ENCODE results near the gene ZNF423. TPM values are rescaled to one million over a fixed set of nuclear protein-coding genes. Genes with fewer than 3 reads are reported as not detected.

The ZNF423 gene
- total and polyA plus RNA-seq, 3 experiments from 2014 or later, result not detected

- ChIA-PET POLR2A (no interaction called here), CTCF (no interaction called here)
- Mint-ChIP-seq H3K4me1 (no peaks in the 10 kb centered on the region), H3K9me3 (no peaks in the 10 kb centered on the region), H3K4me3 (no peak overlapping the region), H3K27me3 (peaks cover 0 to 9% of the 10 kb centered on the region in 2 donors), H3K36me3 (no peaks in the 10 kb centered on the region), H3K27ac (no peak overlapping the region)
- no peaks in the 10 kb centered on the region for H3K36me3 ChIP-seq (ENCODE audit: insufficient read depth, low read length)
- DNase-seq, result no peak
- no peaks in the 10 kb centered on the region for H3K9me3 ChIP-seq (ENCODE audit: low read length)
- H3K27ac ChIP-seq (ENCODE audit: low read depth, low read length), result no peak overlapping the region
- H3K27me3 ChIP-seq (ENCODE audit: insufficient read depth, low read length, poor library complexity, severe bottlenecking), result no peaks in the 10 kb centered on the region
- no peaks in the 10 kb centered on the region for H3K4me1 ChIP-seq (ENCODE audit: insufficient read depth, low read length)
- no peak overlapping the region for H3K4me3 ChIP-seq (ENCODE audit: low read length)
These were observed 219.3 kb downstream of the ZNF423 start for GRCh38 chr16:49636608-49637007.

DNA sequence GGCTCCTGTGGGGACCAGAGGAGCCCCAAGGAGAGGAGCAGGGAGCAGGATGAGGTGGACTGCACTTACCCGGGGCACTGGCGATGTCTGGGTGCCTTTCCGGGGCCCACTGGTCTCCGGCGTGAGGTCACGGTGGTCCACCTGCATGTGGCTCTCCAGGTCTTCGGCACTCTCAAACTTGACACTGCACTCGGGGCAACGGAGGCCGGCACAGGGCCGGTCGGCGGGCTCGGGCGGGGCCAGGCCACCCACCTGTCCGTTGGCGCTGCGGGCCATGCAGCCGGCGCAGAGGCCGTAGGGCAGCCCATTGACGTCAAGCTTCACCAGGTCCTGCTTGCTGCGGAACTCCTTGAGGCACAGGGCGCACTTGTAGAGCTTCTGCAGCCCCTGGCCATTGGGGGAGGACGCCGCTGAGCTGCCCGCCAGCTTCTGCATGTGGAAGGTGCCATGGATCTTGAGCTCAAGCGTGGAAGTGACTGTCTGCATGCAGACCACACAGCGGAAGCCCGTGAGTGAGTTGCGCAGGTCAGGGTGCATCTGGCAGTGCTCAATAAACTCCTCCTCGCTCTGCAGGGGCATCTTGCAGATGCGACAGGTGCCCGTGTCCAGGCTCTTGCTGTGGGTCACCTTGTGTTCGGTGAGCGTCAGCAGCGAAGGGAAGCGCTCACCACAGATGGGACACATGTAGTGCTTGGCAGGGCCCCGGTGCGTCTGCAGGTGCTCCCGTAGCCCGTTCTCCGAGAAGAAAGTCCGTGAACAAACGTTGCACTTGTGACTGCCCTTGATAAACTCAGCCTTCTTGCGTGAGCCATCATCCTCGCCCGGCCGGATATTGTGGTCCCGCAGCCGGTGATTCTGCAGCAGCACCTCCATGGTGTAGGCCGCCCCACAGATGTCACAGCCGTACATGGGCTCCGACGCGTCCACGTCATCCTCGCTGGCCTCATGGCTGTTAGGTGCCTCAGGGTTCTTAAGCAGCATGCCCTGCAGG, 220.0 kb downstream of the ZNF423 start:
- Mint-ChIP-seq H3K4me1 (no peaks in the 10 kb centered on the region), H3K4me3 (no peak overlapping the region), H3K9me3 (no peaks in the 10 kb centered on the region), H3K36me3 (no peaks in the 10 kb centered on the region), H3K27me3 (peaks cover 2 to 11% of the 10 kb centered on the region in 2 donors), H3K27ac (no peak overlapping the region)
- no peak overlapping the region for H3K27ac ChIP-seq (ENCODE audit: low read depth, low read length)
- no peaks in the 10 kb centered on the region for H3K27me3 ChIP-seq (ENCODE audit: insufficient read depth, low read length, poor library complexity, severe bottlenecking)
- ChIA-PET CTCF (no interaction called here), POLR2A (no interaction called here)
- H3K4me1 ChIP-seq (ENCODE audit: insufficient read depth, low read length), result no peaks in the 10 kb centered on the region
- H3K36me3 ChIP-seq (ENCODE audit: insufficient read depth, low read length), result no peaks in the 10 kb centered on the region
- H3K9me3 ChIP-seq (ENCODE audit: low read length), result no peaks in the 10 kb centered on the region
- no peak overlapping the region for H3K4me3 ChIP-seq (ENCODE audit: low read length)
- DNase-seq, result no peak

DNA sequence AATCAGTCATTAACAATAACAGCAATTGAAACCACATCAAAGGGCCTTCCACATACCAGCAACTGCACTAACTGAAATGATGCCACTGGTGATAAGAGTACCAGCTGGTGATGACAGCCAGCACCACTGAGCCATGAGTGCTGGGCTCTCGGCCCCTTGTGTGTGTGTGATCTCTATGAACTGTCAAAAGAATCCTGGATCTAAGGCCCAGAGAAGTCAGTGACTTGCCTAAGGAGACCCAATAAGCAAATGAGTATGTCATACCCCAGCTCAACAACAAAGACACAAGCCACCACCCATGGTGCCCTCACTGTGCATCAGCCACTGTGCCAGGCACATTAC, 220.9 kb downstream of the ZNF423 start:
- no peaks in the 10 kb centered on the region for H3K4me1 ChIP-seq (ENCODE audit: insufficient read depth, low read length)
- no peaks in the 10 kb centered on the region for H3K36me3 ChIP-seq (ENCODE audit: insufficient read depth, low read length)
- Mint-ChIP-seq H3K4me1 (no peaks in the 10 kb centered on the region), H3K9me3 (no peaks in the 10 kb centered on the region), H3K27me3 (peaks cover 2 to 8% of the 10 kb centered on the region in 2 donors), H3K4me3 (no peak overlapping the region), H3K27ac (no peak overlapping the region), H3K36me3 (no peaks in the 10 kb centered on the region)
- no peak overlapping the region for H3K27ac ChIP-seq (ENCODE audit: low read depth, low read length)
- CTCF ChIA-PET, result no interaction called here
- no peaks in the 10 kb centered on the region for H3K9me3 ChIP-seq (ENCODE audit: low read length)
- no peak for DNase-seq
- no peak overlapping the region for H3K4me3 ChIP-seq (ENCODE audit: low read length)
- H3K27me3 ChIP-seq (ENCODE audit: insufficient read depth, low read length, poor library complexity, severe bottlenecking), result no peaks in the 10 kb centered on the region
- POLR2A ChIA-PET, result no interaction called here

- H3K27me3 Mint-ChIP-seq, result peaks cover 2 to 4% of the 10 kb centered on the region in 2 donors
- POLR2A ChIA-PET, result no interaction called here
These were observed 221.5 kb downstream of the ZNF423 start for GRCh38 chr16:49634235-49635008.

DNA sequence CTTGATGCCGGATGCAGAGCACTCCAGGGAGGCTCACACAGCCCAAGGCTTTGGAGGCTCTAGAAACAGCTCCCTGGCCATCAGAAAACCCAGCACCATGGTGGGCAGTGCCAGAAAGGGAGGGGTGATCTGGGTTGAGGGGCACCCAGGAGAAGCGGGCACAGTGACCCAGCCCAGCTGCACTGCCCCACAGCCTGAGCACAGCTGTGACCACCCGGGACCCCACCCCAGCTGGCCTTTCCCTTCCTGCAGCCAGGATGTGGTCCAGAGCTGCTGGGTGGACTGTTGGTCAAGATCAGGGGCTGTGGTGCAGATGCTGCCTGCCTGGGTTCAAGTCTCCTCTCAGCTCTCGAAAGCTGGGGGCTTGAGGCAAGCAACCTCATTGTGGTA, 223.1 kb downstream of the ZNF423 start:
- H3K36me3 ChIP-seq (ENCODE audit: insufficient read depth, low read length), result no peaks in the 10 kb centered on the region
- H3K27me3 ChIP-seq (ENCODE audit: insufficient read depth, low read length, poor library complexity, severe bottlenecking), result no peaks in the 10 kb centered on the region
- Mint-ChIP-seq H3K9me3 (no peaks in the 10 kb centered on the region), H3K4me1 (no peaks in the 10 kb centered on the region), H3K4me3 (no peak overlapping the region), H3K36me3 (no peaks in the 10 kb centered on the region), H3K27me3 (peaks cover 2 to 3% of the 10 kb centered on the region in 2 donors), H3K27ac (no peak overlapping the region)
- H3K9me3 ChIP-seq (ENCODE audit: low read length), result no peaks in the 10 kb centered on the region
- DNase-seq, result no peak
- ChIA-PET POLR2A (interaction anchor here (0.5 kb wide), 1 partner anchor 266 kb away, joined by 3 read pairs; no protein-coding TSS in a partner anchor), CTCF (no interaction called here)
- H3K4me1 ChIP-seq (ENCODE audit: insufficient read depth, low read length), result no peaks in the 10 kb centered on the region
- no peak overlapping the region for H3K4me3 ChIP-seq (ENCODE audit: low read length)
- no peak overlapping the region for H3K27ac ChIP-seq (ENCODE audit: low read depth, low read length)

More at GRCh38 chr16:49634235-49635008, 221.5 kb downstream of the ZNF423 start:
- Histone ChIP-seq H3K27me3 (ENCODE audit: insufficient read depth, low read length, poor library complexity, severe bottlenecking) (no peaks in the 10 kb centered on the region), H3K4me1 (ENCODE audit: insufficient read depth, low read length) (no peaks in the 10 kb centered on the region), H3K27ac (ENCODE audit: low read depth, low read length) (no peak overlapping the region), H3K4me3 (ENCODE audit: low read length) (no peak overlapping the region), H3K36me3 (ENCODE audit: insufficient read depth, low read length) (no peaks in the 10 kb centered on the region), H3K9me3 (ENCODE audit: low read length) (no peaks in the 10 kb centered on the region)
- Mint-ChIP-seq H3K4me3 (no peak overlapping the region), H3K9me3 (no peaks in the 10 kb centered on the region), H3K4me1 (no peaks in the 10 kb centered on the region), H3K36me3 (no peaks in the 10 kb centered on the region), H3K27ac (no peak overlapping the region)
- no peak for DNase-seq
- CTCF ChIA-PET, result no interaction called here

GRCh38 chr16:49632086-49632794, 223.7 kb downstream of the ZNF423 start:
- H3K36me3 Mint-ChIP-seq, result no peaks in the 10 kb centered on the region
- Histone ChIP-seq H3K4me1 (ENCODE audit: insufficient read depth, low read length) (no peaks in the 10 kb centered on the region), H3K27ac (ENCODE audit: low read depth, low read length) (no peak overlapping the region), H3K36me3 (ENCODE audit: insufficient read depth, low read length) (no peaks in the 10 kb centered on the region), H3K9me3 (ENCODE audit: low read length) (no peaks in the 10 kb centered on the region), H3K27me3 (ENCODE audit: insufficient read depth, low read length, poor library complexity, severe bottlenecking) (no peaks in the 10 kb centered on the region), H3K4me3 (ENCODE audit: low read length) (no peak overlapping the region)
- DNase-seq, result no peak
- no peaks in the 10 kb centered on the region for H3K9me3 Mint-ChIP-seq
- H3K27ac Mint-ChIP-seq, result no peak overlapping the region
- no peak overlapping the region for H3K4me3 Mint-ChIP-seq
- peaks cover 2 to 3% of the 10 kb centered on the region in 2 donors for H3K27me3 Mint-ChIP-seq
- no peaks in the 10 kb centered on the region for H3K4me1 Mint-ChIP-seq
- CTCF ChIA-PET, result no interaction called here
- POLR2A ChIA-PET, result no interaction called here

DNA sequence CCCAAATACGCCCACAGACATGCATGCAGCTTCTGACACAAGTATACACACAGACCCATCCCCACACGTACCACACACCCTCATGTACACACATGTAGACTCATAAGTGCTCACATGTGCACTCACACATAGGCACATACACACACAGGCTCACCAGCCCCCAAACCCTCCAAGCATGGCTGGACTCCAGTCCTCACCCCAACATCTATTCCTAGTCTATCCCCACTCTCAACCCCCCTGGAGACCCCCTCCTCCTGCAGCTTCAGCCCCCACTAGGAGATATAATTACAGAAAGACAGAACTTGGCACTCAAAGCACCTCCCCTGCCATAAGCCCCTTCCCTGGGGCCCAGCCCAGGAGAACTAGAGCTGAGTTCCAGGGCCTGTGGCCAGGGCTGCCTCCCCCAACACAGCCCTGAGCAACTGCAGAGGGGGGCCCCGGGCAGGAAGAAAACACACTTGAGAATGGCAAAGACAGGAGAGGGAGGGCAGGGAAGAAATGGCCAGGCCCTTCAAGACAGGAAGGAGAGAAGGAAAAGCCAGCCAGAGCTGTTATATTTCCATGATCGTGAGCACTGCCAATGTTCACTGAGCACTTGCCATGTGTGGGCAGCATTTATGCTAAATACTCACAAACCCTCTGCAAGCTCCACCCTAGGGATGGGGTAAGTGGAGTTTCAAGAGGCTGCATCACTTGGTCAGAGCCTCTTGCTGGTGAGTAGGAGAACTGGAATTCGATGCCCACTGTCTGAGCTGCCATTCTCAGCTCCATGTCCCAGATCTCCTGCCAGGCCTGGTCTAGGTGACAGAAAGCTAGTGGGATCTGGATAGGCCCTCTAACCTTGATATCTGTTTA, 224.5 kb downstream of the ZNF423 start:
- Mint-ChIP-seq H3K36me3 (no peaks in the 10 kb centered on the region), H3K27me3 (peaks cover 2 to 3% of the 10 kb centered on the region in 2 donors), H3K4me1 (no peaks in the 10 kb centered on the region), H3K4me3 (no peak overlapping the region), H3K27ac (no peak overlapping the region), H3K9me3 (no peaks in the 10 kb centered on the region)
- Histone ChIP-seq H3K27ac (ENCODE audit: low read depth, low read length) (no peak overlapping the region), H3K4me1 (ENCODE audit: insufficient read depth, low read length) (no peaks in the 10 kb centered on the region), H3K36me3 (ENCODE audit: insufficient read depth, low read length) (no peaks in the 10 kb centered on the region), H3K9me3 (ENCODE audit: low read length) (no peaks in the 10 kb centered on the region), H3K4me3 (ENCODE audit: low read length) (no peak overlapping the region), H3K27me3 (ENCODE audit: insufficient read depth, low read length, poor library complexity, severe bottlenecking) (no peaks in the 10 kb centered on the region)
- POLR2A ChIA-PET, result no interaction called here
- no peak for DNase-seq
- CTCF ChIA-PET, result no interaction called here

Data from CD8-positive, alpha-beta memory T cell (primary cell).